ENCODE data around the gene ALG14.
"Not testable (repeated sequence)": the region's sequence is repeated elsewhere in the genome, so short reads cannot be mapped to it uniquely, and the experiment has no call there.

ALG14 gene

GRCh38 chr1:94952539-94952938 is 120.2 kb downstream of the ALG14 start:
- DNase-seq (ENCODE audit: low spot score) = no peak

GRCh38 chr1:94951509-94952208 is 121.1 kb downstream of the ALG14 start:
- no peak for DNase-seq (ENCODE audit: low spot score)

GRCh38 chr1:94951046-94951445 is 121.7 kb downstream of the ALG14 start:
- DNase-seq (ENCODE audit: low spot score) = no peak

- DNase-seq (ENCODE audit: low spot score) = no peak
Observed at GRCh38 chr1:94949681-94950661, 122.8 kb downstream of the ALG14 start.

- DNase-seq (ENCODE audit: low spot score) = no peak
Observed at GRCh38 chr1:94947437-94947836, 125.3 kb downstream of the ALG14 start.

GRCh38 chr1:94946886-94947285 is 125.9 kb downstream of the ALG14 start:
- DNase-seq (ENCODE audit: low spot score) = no peak

- no peak for DNase-seq (ENCODE audit: low spot score)
Observed at GRCh38 chr1:94942171-94943128, 130.3 kb downstream of the ALG14 start.

- DNase-seq (ENCODE audit: low spot score) = not testable (repeated sequence)
Observed at GRCh38 chr1:94941480-94941879, 131.3 kb downstream of the ALG14 start.

- no peak for DNase-seq (ENCODE audit: low spot score)
Observed at GRCh38 chr1:94940738-94941137, 132.0 kb downstream of the ALG14 start.

- DNase-seq (ENCODE audit: low spot score) = no peak
Observed at GRCh38 chr1:94937820-94938219, 134.9 kb downstream of the ALG14 start.

- DNase-seq (ENCODE audit: low spot score) = no peak
Observed at GRCh38 chr1:94936861-94937620, 135.7 kb downstream of the ALG14 start.

- no peak for DNase-seq (ENCODE audit: low spot score)
Observed at GRCh38 chr1:94935476-94935875, 137.3 kb downstream of the ALG14 start.

- no peak for DNase-seq (ENCODE audit: low spot score)
Observed at GRCh38 chr1:94935034-94935433, 137.7 kb downstream of the ALG14 start.

GRCh38 chr1:94934551-94934950 is 138.2 kb downstream of the ALG14 start:
- no peak for DNase-seq (ENCODE audit: low spot score)

- no peak for DNase-seq (ENCODE audit: low spot score)
Observed at GRCh38 chr1:94931254-94931841, 141.4 kb downstream of the ALG14 start.

GRCh38 chr1:94929351-94930217 is 143.2 kb downstream of the ALG14 start:
- DNase-seq (ENCODE audit: low spot score) = no peak

GRCh38 chr1:94928293-94928939 is 144.3 kb downstream of the ALG14 start:
- DNase-seq (ENCODE audit: low spot score) = no peak

- no peak for DNase-seq (ENCODE audit: low spot score)
Observed at GRCh38 chr1:94927405-94928175, 145.2 kb downstream of the ALG14 start.
